Right lobe of liver (tissue), 6 donors: Measurements from ENCODE around the gene UBE2J2. TPM values are rescaled to one million over a fixed set of nuclear protein-coding genes. Genes with fewer than 3 reads are reported as not detected.

Source experiments
- ATAC-seq, 4 donors: fragments of 200-7000 bp; cut with Tn5 transposase; one replicate each; pipeline ENCODE4 v1.9.1; 2020; ENCODE audit warnings: mild to moderate bottlenecking in 4 of 4, moderate library complexity in 4 of 4
- DNase-seq, 3 donors: peaks; one replicate each; pipeline ENCODE4 v3.0.0-alpha.2; 2020
- H3K27ac ChIP-seq, 3 donors: fragments of 200-600 bp; one replicate each; pipeline ENCODE4 v1.8.0; 2022
- H3K27me3 ChIP-seq, 2 donors: fragments of 200-600 bp; one replicate each; pipeline ENCODE4 v1.8.0; 2022
- H3K36me3 ChIP-seq, 4 donors: fragments of 200-600 bp; sonication (generic) in 1 of 4; one replicate each; pipeline versions ENCODE4 v1.5.1 to v1.8.0; 2017 to 2022; ENCODE audit warnings: control low read depth in 1 of 4
- H3K4me1 ChIP-seq, 4 donors: fragments of 200-600 bp; sonication (generic) in 1 of 4; one replicate each; pipeline versions ENCODE4 v1.5.1 to v1.8.0; 2017 to 2022; ENCODE audit warnings: control low read depth in 1 of 4
- H3K4me3 ChIP-seq, 3 donors: fragments of 200-600 bp; one replicate each; pipeline ENCODE4 v1.8.0; 2022
- H3K9me3 ChIP-seq, 4 donors: fragments of 200-600 bp; sonication (generic) in 1 of 4; one replicate each; pipeline versions ENCODE4 v1.5.1 to v1.8.0; 2017 to 2022; ENCODE audit warnings: control low read depth in 1 of 4
- CTCF ChIP-seq, 4 donors: fragments of 200-600 bp in 3 of 4; fragments of 450-650 bp in 1 of 4; IDR thresholded peaks; one replicate each; pipeline versions ENCODE4 v1.5.1 to v1.8.0; 2016 to 2022; ENCODE audit warnings: antibody characterized with exemption in 4 of 4, mild to moderate bottlenecking in 2 of 4
- POLR2A ChIP-seq: fragments of 450-650 bp; IDR thresholded peaks from one replicate; pipeline ENCODE4 v1.6.1; 2017; ENCODE audit warnings: antibody characterized with exemption, mild to moderate bottlenecking
- WGBS: methylation state at CpG from one replicate; pipeline ENCODE4 v1.1.6; 2018; ENCODE audit warnings: low coverage, low lambda C conversion rate; ENCODE audit not compliant: insufficient coverage; ENCODE audit errors: missing lambda C conversion rate; 5-methylcytosine and 5-hydroxymethylcytosine counted together
- intact Hi-C, 2 donors: fragments of 100-400 bp; cut with DNase I; formaldehyde crosslinking; loops; one replicate each; pipeline versions ENCODE4 v1.11.2 to v1.14.1; 2022
- total RNA-seq, 6 experiments: library from RNA; depleted of rRNA in 2 of 6; stranded (reverse); fragments of >200 nt in 2 of 6; fragmentation: NEBNext Ultra II Directional in 3 of 6; extraction: Animal tissue kit (Norgen Biotek cat#: 25700) in 3 of 6; gene quantifications; one replicate each; pipeline versions ENCODE4 v1.1.0 to v1.2.4, GENCODE V29; 2016 to 2023
- donor health status: DM: no; HTN: yes; CAD: no.
- donor health status: DM: no; HTN: no; CAD: no.
- donor health status: DM: no; HTN: no; CAD: no.
- donor health status: DM: no; HTN: yes; CAD: no.
- donor health status: DM: no; HTN: yes; CAD: no.

UBE2J2 gene
- total RNA-seq, 6 experiments from 2014 or later: 25.5 to 30.6 (median 26.9) TPM

- Histone ChIP-seq H3K9me3 (no peaks in the 10 kb centered on the region), H3K36me3 (peaks cover 0 to 41% (median 9%) of the 10 kb centered on the region in 4 donors), H3K4me3 (no peak overlapping the region), H3K27me3 (no peaks in the 10 kb centered on the region), H3K4me1 (no peaks in the 10 kb centered on the region), H3K27ac (no peak overlapping the region)
- no peak for DNase-seq
- TF ChIP-seq CTCF (IDR thresholded peaks at IDR 0.05): no peak
- no peak for ATAC-seq
- intact Hi-C loops: loop anchor here in 1 of 2 donors (10.0 kb wide), 1 partner anchor 137 kb away; no protein-coding TSS in a partner anchor
- 100% methylated on average over 1 of the region's 17 CpGs for WGBS
Observed at GRCh38 chr1:1262071-1262470, 11.6 kb downstream of the UBE2J2 start.

GRCh38 chr1:1260843-1261560 lies 12.7 kb downstream of the UBE2J2 start:
- TF ChIP-seq POLR2A (no peak), CTCF (IDR thresholded peaks at IDR 0.05) (no peak)
- Histone ChIP-seq H3K27ac (no peak overlapping the region), H3K36me3 (peaks cover 0 to 46% (median 11%) of the 10 kb centered on the region in 4 donors), H3K9me3 (no peaks in the 10 kb centered on the region), H3K4me1 (no peaks in the 10 kb centered on the region), H3K27me3 (no peaks in the 10 kb centered on the region), H3K4me3 (no peak overlapping the region)
- intact Hi-C loops: loop anchor here in 1 of 2 donors (10.0 kb wide), 1 partner anchor 136 kb away; no protein-coding TSS in a partner anchor
- peak; percentile 29 to 53 (median 50) for ATAC-seq
- 69% methylated on average over 8 of the region's 16 CpGs for WGBS
- no peak for DNase-seq

GRCh38 chr1:1259951-1260600 lies 13.6 kb downstream of the UBE2J2 start:
- no peak overlapping the region for H3K27ac ChIP-seq
- no peak for DNase-seq
- ATAC-seq: no peak
- intact Hi-C loops: loop anchor here in 1 of 2 donors (10.0 kb wide), 1 partner anchor 135 kb away; no protein-coding TSS in a partner anchor
- 78% methylated on average over 5 of the region's 26 CpGs for WGBS
- H3K27me3 ChIP-seq: no peaks in the 10 kb centered on the region
- no peaks in the 10 kb centered on the region for H3K9me3 ChIP-seq
- no peaks in the 10 kb centered on the region for H3K4me1 ChIP-seq
- H3K36me3 ChIP-seq: peaks cover 0 to 56% (median 12%) of the 10 kb centered on the region in 4 donors
- H3K4me3 ChIP-seq: no peak overlapping the region
- TF ChIP-seq CTCF (IDR thresholded peaks at IDR 0.05) (no peak), POLR2A (no peak)

GRCh38 chr1:1259540-1259939 lies 14.1 kb downstream of the UBE2J2 start:
- Histone ChIP-seq H3K27me3 (no peaks in the 10 kb centered on the region), H3K9me3 (no peaks in the 10 kb centered on the region), H3K4me3 (no peak overlapping the region), H3K27ac (no peak overlapping the region), H3K4me1 (no peaks in the 10 kb centered on the region), H3K36me3 (peaks cover 0 to 56% (median 14%) of the 10 kb centered on the region in 4 donors)
- intact Hi-C loops: no loop called here
- WGBS: 100% methylated on average over 1 of the region's 18 CpGs
- no peak for DNase-seq
- TF ChIP-seq POLR2A (no peak), CTCF (IDR thresholded peaks at IDR 0.05) (no peak)
- no peak for ATAC-seq
